Measurements from ENCODE around the gene ZDHHC11B.
"Not testable (repeated sequence)": the region's sequence is repeated elsewhere in the genome, so short reads cannot be mapped to it uniquely, and the experiment has no call there.

The ZDHHC11B gene

GRCh38 chr5:784428-785177 is at the start of gene ZDHHC11B:
TSS of gene ZDHHC11B (minus strand) at chr5:784729. CDS start at chr5:766919, 17,810 bp downstream.
- DNase-seq (ENCODE audit: low read depth in 2 of 2), result peak; percentile 40 to 46

GRCh38 chr5:834013-834412 is 49.5 kb upstream of the ZDHHC11B start:
- DNase-seq (ENCODE audit: low read depth in 2 of 2), result not testable (repeated sequence)

GRCh38 chr5:828194-828593 is 43.7 kb upstream of the ZDHHC11B start:
- not testable (repeated sequence) for DNase-seq (ENCODE audit: low read depth in 2 of 2)

- DNase-seq (ENCODE audit: low read depth in 2 of 2), result not testable (repeated sequence)
These were observed 41.0 kb upstream of the ZDHHC11B start for GRCh38 chr5:825544-825943.

GRCh38 chr5:821504-821903 is 37.0 kb upstream of the ZDHHC11B start:
- no peak for DNase-seq (ENCODE audit: low read depth in 2 of 2)

- DNase-seq (ENCODE audit: low read depth in 2 of 2), result no peak
These were observed 35.7 kb upstream of the ZDHHC11B start for GRCh38 chr5:820245-820644.

- DNase-seq (ENCODE audit: low read depth in 2 of 2), result no peak
These were observed 34.5 kb upstream of the ZDHHC11B start for GRCh38 chr5:819078-819477.

GRCh38 chr5:816176-816575 is 31.6 kb upstream of the ZDHHC11B start:
- no peak for DNase-seq (ENCODE audit: low read depth in 2 of 2)

GRCh38 chr5:815449-815848 is 30.9 kb upstream of the ZDHHC11B start:
- no peak for DNase-seq (ENCODE audit: low read depth in 2 of 2)

- DNase-seq (ENCODE audit: low read depth in 2 of 2), result not testable (repeated sequence)
These were observed 29.0 kb upstream of the ZDHHC11B start for GRCh38 chr5:813575-813974.

- DNase-seq (ENCODE audit: low read depth in 2 of 2), result not testable (repeated sequence)
These were observed 26.9 kb upstream of the ZDHHC11B start for GRCh38 chr5:811384-811783.

- DNase-seq (ENCODE audit: low read depth in 2 of 2), result not testable (repeated sequence)
These were observed 23.4 kb upstream of the ZDHHC11B start for GRCh38 chr5:807719-808514.

- no peak for DNase-seq (ENCODE audit: low read depth in 2 of 2)
These were observed 16.9 kb upstream of the ZDHHC11B start for GRCh38 chr5:801472-801871.

- DNase-seq (ENCODE audit: low read depth in 2 of 2), result not testable (repeated sequence)
These were observed 16.5 kb upstream of the ZDHHC11B start for GRCh38 chr5:801055-801454.

- not testable (repeated sequence) for DNase-seq (ENCODE audit: low read depth in 2 of 2)
These were observed 14.1 kb upstream of the ZDHHC11B start for GRCh38 chr5:798505-799138.

GRCh38 chr5:797986-798385 is 13.5 kb upstream of the ZDHHC11B start:
- not testable (repeated sequence) for DNase-seq (ENCODE audit: low read depth in 2 of 2)

GRCh38 chr5:795873-796272 is 11.3 kb upstream of the ZDHHC11B start:
- DNase-seq (ENCODE audit: low read depth in 2 of 2), result not testable (repeated sequence)

- DNase-seq (ENCODE audit: low read depth in 2 of 2), result not testable (repeated sequence)
These were observed 10.4 kb upstream of the ZDHHC11B start for GRCh38 chr5:794948-795347.

- DNase-seq (ENCODE audit: low read depth in 2 of 2), result not testable (repeated sequence)
These were observed 4.2 kb upstream of the ZDHHC11B start for GRCh38 chr5:788703-789102.

- not testable (repeated sequence) for DNase-seq (ENCODE audit: low read depth in 2 of 2)
These were observed 3.3 kb upstream of the ZDHHC11B start for GRCh38 chr5:787857-788233.

GRCh38 chr5:787224-787856 is 2.8 kb upstream of the ZDHHC11B start:
- not testable (repeated sequence) for DNase-seq (ENCODE audit: low read depth in 2 of 2)

- DNase-seq (ENCODE audit: low read depth in 2 of 2), result not testable (repeated sequence)
These were observed 714 bp upstream of the ZDHHC11B start for GRCh38 chr5:785181-785705.

Data from fibroblast of skin of left quadriceps (primary cell).